Loucy (cell line): Measurements from ENCODE around the gene CLCN2.

Experiments used
- CTCF ChIP-seq: fragments of 200-600 bp; sonication (generic); conservative IDR thresholded peaks from 2 replicates; pipeline ENCODE4 v1.5.1; 2014; ENCODE audit warnings: mild to moderate bottlenecking, antibody characterized with exemption, low read length
- EZH2phosphoT487 ChIP-seq: fragments of 200-600 bp; IDR thresholded peaks from 2 replicates; pipeline ENCODE4 v1.6.1; 2018; ENCODE audit warnings: antibody characterized with exemption, mild to moderate bottlenecking, moderate library complexity, borderline replicate concordance

GRCh38 chr3:184352897-184353545 is 8.4 kb downstream of the CLCN2 start:
- TF ChIP-seq CTCF (no peak), EZH2phosphoT487 (no peak)
